GM21737 (cell line): ENCODE measurements around the gene CD58.
A peak's percentile ranks its signal among the peaks of the same experiment; 100 is the strongest.
"Not testable (repeated sequence)": the region's sequence is repeated elsewhere in the genome, so short reads cannot be mapped to it uniquely, and the experiment has no call there.

Source experiments
- ATAC-seq: cut with Tn5 transposase; IDR thresholded peaks from one replicate; pipeline ENCODE4 v1.9.1; 2021; ENCODE audit warnings: mild to moderate bottlenecking, moderate library complexity; ENCODE audit not compliant: unreplicated experiment

The CD58 gene, protein sequence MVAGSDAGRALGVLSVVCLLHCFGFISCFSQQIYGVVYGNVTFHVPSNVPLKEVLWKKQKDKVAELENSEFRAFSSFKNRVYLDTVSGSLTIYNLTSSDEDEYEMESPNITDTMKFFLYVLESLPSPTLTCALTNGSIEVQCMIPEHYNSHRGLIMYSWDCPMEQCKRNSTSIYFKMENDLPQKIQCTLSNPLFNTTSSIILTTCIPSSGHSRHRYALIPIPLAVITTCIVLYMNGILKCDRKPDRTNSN

GRCh38 chr1:116570358-116571214 is at the start of gene CD58:
CD58 (minus strand) TSS chr1:116571026; CDS start chr1:116570972, 54 bp downstream.
- peak; percentile 54 for ATAC-seq

GRCh38 chr1:116620392-116620791 is 49.6 kb upstream of the CD58 start:
- ATAC-seq, result not testable (repeated sequence)

DNA sequence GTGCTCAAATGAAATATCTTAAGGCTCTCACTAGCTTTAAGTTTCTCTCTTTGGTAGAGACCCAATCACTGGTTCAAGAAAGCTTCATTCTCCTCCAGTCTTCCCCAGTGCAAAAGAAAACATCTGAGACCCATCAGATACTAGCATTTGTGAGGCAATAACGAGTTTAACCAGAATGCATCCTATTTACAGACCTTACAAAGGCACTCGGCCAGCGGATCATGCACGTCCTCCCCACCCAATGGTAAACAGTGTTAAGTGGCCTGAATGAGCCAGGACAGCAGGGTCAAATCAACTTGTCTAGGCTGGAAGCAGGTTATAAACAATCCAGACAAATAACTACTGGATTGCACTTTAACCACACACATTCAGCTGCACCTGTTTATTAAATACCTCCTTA is 48.3 kb upstream of the CD58 start:
- not testable (repeated sequence) for ATAC-seq

- ATAC-seq, result not testable (repeated sequence)
Measured at GRCh38 chr1:116617808-116618207, 47.0 kb upstream of the CD58 start.

DNA sequence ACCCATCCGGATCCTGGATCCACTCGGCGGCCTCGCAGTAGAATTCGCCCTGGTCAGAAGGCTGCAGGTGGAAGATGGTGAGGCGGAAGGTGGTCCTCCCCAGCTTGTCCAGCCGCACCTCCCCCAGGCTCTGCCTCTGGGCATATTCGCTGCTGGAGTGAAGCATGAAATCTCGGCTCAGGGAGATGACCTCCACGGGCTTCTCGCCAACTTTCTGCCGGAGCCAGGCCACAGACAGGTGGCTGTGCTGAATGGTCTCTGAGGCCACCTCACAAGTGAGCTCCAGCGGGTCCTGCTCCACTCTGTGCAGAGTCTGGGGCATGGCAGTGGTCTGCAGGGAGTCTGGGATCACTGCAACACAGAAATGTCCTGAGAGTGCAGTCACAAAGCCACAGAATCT is 43.0 kb upstream of the CD58 start:
- ATAC-seq, result not testable (repeated sequence)

DNA sequence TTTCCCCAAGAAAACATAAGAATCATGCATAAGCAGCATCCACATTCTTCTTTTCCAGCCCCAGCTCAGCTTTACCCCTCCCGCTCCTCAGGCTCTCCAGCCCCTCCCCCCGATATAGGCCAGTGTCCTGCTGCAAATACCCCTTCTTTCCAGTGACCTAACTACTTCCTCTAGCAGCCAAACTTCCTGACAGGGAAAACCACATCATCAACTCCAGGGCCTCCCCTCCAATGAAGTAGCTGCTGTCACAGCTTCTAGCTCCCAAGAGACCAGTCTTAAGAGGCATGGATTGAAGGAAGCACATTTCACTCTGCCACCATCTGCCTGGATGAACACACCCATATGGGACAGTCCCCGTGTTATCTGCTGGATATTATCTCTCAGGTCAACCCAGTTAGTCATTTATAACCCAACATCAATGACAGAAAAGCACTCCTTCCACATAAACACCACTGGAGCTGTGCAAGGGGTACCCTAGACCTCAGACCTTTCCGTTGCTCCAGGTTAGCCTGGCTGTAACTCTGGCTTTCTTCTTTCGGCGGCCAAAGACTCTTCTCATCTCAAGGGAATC is 39.1 kb upstream of the CD58 start:
- not testable (repeated sequence) for ATAC-seq

- ATAC-seq, result not testable (repeated sequence)
Measured at GRCh38 chr1:116608841-116609240, 38.0 kb upstream of the CD58 start.

DNA sequence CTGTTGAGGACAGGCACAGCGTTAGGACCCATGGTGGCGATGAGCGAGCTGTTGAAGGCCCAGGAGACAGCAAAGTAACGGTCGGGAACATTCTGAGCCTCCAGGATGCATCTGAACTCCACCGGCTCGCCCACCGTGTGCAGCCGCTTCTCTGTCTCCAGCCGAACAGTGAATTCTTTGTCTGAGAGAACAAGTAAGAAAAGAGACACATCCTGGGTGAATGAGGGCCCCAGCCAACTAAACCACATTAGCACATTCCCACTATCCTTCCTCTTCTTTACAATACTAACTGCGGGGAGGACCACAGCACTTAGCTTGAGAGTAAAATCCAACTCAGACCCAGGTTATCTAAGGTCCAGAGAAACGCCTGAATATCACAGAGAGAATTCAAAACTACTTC is 37.3 kb upstream of the CD58 start:
- ATAC-seq, result not testable (repeated sequence)

- not testable (repeated sequence) for ATAC-seq
Measured at GRCh38 chr1:116607463-116607862, 36.6 kb upstream of the CD58 start.

GRCh38 chr1:116606067-116606466 is 35.2 kb upstream of the CD58 start:
- ATAC-seq, result not testable (repeated sequence)

DNA sequence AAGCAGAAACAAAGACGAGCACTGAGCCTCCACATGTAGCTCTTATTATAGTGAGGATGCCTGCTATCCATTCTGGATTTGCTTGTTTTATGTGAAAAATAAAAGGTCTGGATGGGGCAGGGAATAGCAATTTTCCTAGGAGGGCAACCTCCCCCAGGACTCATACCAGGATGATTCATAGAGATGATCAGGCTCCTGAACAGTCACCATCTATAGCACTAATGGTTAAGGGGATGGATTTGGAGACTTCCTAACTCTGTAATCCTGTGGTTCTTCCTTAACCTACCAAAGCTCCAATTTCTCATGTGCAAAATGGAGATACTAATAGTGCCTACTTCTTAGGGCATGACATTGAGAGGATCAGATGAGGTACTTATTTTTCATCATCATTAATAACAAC is 34.5 kb upstream of the CD58 start:
- ATAC-seq, result no peak

GRCh38 chr1:116604408-116604807 is 33.6 kb upstream of the CD58 start:
- not testable (repeated sequence) for ATAC-seq

DNA sequence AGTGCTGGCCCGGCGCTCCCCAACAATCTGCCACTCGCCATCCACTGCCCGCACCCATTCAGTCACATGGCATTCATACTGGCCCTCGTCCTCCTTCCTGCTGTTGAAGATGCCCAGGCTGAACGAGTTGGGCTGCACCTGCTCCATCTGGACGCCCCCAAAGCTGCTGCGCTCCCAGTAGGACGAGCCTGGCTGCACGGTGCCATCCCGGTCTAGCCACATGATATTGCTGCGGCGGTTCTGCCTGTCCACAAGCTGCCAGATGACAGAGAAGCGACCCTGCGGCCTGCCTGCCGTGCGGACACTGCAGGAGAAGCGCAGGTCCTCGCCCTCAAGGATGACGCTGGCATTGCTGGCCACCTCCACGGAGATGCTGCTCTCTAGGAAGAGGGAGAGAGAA is 32.8 kb upstream of the CD58 start:
- ATAC-seq, result not testable (repeated sequence)

- ATAC-seq, result not testable (repeated sequence)
Measured at GRCh38 chr1:116599369-116599768, 28.5 kb upstream of the CD58 start.

- ATAC-seq, result not testable (repeated sequence)
Measured at GRCh38 chr1:116598420-116599036, 27.7 kb upstream of the CD58 start.

GRCh38 chr1:116597388-116597787 is 26.6 kb upstream of the CD58 start:
- ATAC-seq, result peak; percentile 85

GRCh38 chr1:116596742-116597307 is 26.0 kb upstream of the CD58 start:
- ATAC-seq, result not testable (repeated sequence)

- not testable (repeated sequence) for ATAC-seq
Measured at GRCh38 chr1:116595946-116596741, 25.3 kb upstream of the CD58 start.

DNA sequence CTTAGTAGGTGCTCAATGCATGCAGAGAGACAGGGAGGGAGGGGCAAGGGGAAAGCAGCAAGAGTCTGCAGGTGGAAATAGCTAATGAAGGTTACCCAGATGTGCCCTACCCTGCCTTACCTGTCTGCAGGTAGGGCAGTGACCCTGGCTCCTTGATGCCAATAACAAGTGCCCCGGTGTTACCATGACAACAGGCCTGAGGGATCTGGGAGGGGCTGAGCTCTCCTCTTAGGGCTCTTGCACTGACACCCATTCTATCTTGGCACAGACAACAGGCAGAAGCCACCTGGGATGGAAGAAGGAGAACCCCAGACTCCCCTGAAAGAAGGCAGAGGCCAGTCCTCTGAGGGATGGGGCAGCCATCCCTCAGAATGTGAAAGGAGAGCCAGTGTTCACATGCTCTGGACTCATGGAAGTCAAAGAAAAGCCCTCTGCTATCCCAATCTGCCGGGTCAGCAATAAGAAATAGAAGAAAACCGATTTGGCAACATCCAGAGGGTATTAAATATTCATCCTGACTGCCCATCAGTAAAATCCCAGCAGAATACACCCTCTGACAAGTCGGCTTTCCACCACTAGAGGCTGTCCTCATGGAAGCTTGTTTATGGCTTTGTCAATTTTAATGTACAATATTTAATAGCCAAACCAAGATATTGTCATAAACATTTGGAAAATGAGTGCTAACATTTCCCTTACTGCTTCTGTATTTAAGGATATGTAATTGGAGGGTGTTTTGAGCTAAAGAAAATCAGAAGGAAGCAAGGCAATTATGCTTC is 24.4 kb upstream of the CD58 start:
- not testable (repeated sequence) for ATAC-seq
